ENCODE measurements around the gene DLX4.

- TF ChIP-seq CTCF (IDR thresholded peaks at IDR 0.05; ENCODE audit: insufficient read depth, low read depth, low read length): no peak
- TF ChIP-seq EZH2 (IDR thresholded peaks at IDR 0.05; ENCODE audit: insufficient read depth, low read length): no peak
These were observed 36.1 kb upstream of the DLX4 start for GRCh38 chr17:49932901-49933300.

Data from astrocyte (in vitro differentiated cells and primary cell).